MM.1S (cell line): ENCODE data around the gene GASK1A.

ENCODE experiments used
- DNase-seq: peaks from one replicate; pipeline ENCODE4 v3.0.0-alpha.2; 2015
- H2AFZ ChIP-seq: fragments of 300-600 bp; sonication (generic); 2 replicates; pipeline ENCODE4 v1.6.0; 2016; ENCODE audit warnings: antibody characterized with exemption, low read length
- H3F3A ChIP-seq: fragments of 300-600 bp; sonication (generic); 2 replicates; pipeline ENCODE4 v1.6.1; 2016; ENCODE audit warnings: mild to moderate bottlenecking, antibody characterized with exemption, low read length, moderate library complexity, mixed read lengths; ENCODE audit not compliant: insufficient read depth
- H3K27ac ChIP-seq: fragments of 300-600 bp; sonication (generic); 2 replicates; pipeline ENCODE4 v1.5.1; 2016; ENCODE audit warnings: mild to moderate bottlenecking, low read length
- H3K27me3 ChIP-seq: fragments of 300-600 bp; sonication (generic); replicated peaks from 2 replicates; pipeline ENCODE4 v1.6.0; 2016; ENCODE audit warnings: low read length; ENCODE audit not compliant: insufficient read depth
- H3K36me3 ChIP-seq: fragments of 300-600 bp; sonication (generic); replicated peaks from 2 replicates; pipeline ENCODE4 v1.6.1; 2016; ENCODE audit warnings: mild to moderate bottlenecking, low read length, mixed read lengths; ENCODE audit not compliant: insufficient read depth
- H3K4me1 ChIP-seq: fragments of 300-600 bp; sonication (generic); 2 replicates; pipeline ENCODE4 v1.6.1; 2016; ENCODE audit warnings: low read length, mixed read lengths
- H3K4me2 ChIP-seq: fragments of 300-600 bp; sonication (generic); 2 replicates; pipeline ENCODE4 v1.6.0; 2016; ENCODE audit warnings: low read depth, low read length
- H3K4me3 ChIP-seq: fragments of 300-600 bp; sonication (generic); 2 replicates; pipeline ENCODE4 v1.5.1; 2016; ENCODE audit warnings: low read length, mixed read lengths
- H3K79me2 ChIP-seq: fragments of 300-600 bp; sonication (generic); 2 replicates; pipeline ENCODE4 v1.6.1; 2016; ENCODE audit warnings: mixed run types, low read length, mixed read lengths
- H3K9ac ChIP-seq: fragments of 300-600 bp; sonication (generic); 2 replicates; pipeline ENCODE4 v1.6.1; 2016; ENCODE audit warnings: low read length, mixed read lengths
- H3K9me2 ChIP-seq: fragments of 300-600 bp; sonication (generic); replicated peaks from 2 replicates; pipeline ENCODE4 v1.6.1; 2016; ENCODE audit warnings: mild to moderate bottlenecking, low read length, mixed read lengths; ENCODE audit not compliant: insufficient read depth
- H3K9me3 ChIP-seq: fragments of 300-600 bp; sonication (generic); replicated peaks from 2 replicates; pipeline ENCODE4 v1.6.1; 2016; ENCODE audit warnings: mild to moderate bottlenecking, low read length, mixed read lengths; ENCODE audit not compliant: insufficient read depth
- H4K20me1 ChIP-seq: fragments of 300-600 bp; sonication (generic); 2 replicates; pipeline ENCODE4 v1.6.1; 2016; ENCODE audit warnings: mild to moderate bottlenecking, low read length, moderate library complexity, mixed read lengths; ENCODE audit not compliant: insufficient read depth
- EZH2 ChIP-seq: fragments of 300-600 bp; sonication (generic); optimal IDR thresholded peaks from 2 replicates; pipeline ENCODE3; 2017; ENCODE audit warnings: low read depth, mild to moderate bottlenecking, antibody characterized with exemption, low read length, mixed read lengths
- EZH2phosphoT487 ChIP-seq: fragments of 300-600 bp; sonication (generic); IDR thresholded peaks from 2 replicates; pipeline ENCODE4 v1.6.1; 2018; ENCODE audit warnings: antibody characterized with exemption, low read length
- TF ChIP-seq, protein P1 (sequence below): fragments of 300-600 bp; sonication (generic); IDR thresholded peaks from 2 replicates; pipeline ENCODE4 v1.5.1; 2016; ENCODE audit warnings: antibody characterized with exemption, low read length, mixed read lengths

The GASK1A gene

DNA sequence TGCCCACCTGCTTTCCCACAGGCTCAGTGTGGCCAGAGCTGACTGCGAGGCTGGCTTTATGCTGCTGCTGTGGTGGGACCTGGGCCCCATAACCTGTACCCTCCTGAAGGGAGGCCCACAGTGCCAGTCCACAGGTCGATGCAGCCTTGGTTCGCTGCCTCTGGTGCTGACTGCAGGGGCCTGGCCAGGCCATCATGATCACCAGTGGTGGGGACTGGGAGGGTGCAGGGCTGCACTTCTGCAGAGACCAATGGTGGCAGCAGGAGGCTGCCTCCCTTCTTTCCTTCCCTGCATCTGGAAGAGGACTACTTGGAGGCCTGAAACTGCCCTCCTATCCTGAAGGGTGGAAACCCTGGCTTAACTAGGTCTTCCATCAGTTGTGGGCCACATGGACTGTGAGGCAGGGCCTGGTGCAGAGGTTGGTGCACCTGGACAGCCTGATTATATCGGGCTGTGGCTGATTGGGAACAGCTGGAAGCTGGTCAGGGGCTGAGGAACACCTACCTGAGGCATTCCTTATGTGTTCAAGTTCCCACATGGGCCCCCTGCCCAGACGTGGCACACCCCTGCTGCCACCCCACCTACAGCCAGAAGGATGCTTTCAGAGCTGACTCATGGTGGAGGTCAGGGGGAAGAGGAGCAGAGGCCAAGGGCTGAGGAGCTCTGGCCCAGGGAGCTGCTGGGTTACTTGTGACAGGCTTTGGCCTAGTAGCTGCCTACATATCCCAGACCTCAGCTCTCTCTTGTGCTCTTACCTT lies 97.0 kb downstream of the GASK1A start:
- Histone ChIP-seq H3K36me3 (no peaks in the 10 kb centered on the region), H4K20me1 (no peaks in the 10 kb centered on the region), H3K4me3 (no peak overlapping the region), H3K4me1 (no peaks in the 10 kb centered on the region), H3K4me2 (no peak overlapping the region), H3K9me2 (no peaks in the 10 kb centered on the region), H3K27me3 (no peaks in the 10 kb centered on the region), H3K9ac (no peak overlapping the region), H3F3A (no peaks in the 10 kb centered on the region), H2AFZ (no peak overlapping the region), H3K27ac (no peak overlapping the region), H3K79me2 (no peaks in the 10 kb centered on the region), H3K9me3 (no peaks in the 10 kb centered on the region)
- TF ChIP-seq, protein P1, sequence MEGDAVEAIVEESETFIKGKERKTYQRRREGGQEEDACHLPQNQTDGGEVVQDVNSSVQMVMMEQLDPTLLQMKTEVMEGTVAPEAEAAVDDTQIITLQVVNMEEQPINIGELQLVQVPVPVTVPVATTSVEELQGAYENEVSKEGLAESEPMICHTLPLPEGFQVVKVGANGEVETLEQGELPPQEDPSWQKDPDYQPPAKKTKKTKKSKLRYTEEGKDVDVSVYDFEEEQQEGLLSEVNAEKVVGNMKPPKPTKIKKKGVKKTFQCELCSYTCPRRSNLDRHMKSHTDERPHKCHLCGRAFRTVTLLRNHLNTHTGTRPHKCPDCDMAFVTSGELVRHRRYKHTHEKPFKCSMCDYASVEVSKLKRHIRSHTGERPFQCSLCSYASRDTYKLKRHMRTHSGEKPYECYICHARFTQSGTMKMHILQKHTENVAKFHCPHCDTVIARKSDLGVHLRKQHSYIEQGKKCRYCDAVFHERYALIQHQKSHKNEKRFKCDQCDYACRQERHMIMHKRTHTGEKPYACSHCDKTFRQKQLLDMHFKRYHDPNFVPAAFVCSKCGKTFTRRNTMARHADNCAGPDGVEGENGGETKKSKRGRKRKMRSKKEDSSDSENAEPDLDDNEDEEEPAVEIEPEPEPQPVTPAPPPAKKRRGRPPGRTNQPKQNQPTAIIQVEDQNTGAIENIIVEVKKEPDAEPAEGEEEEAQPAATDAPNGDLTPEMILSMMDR, result no peak
- no peak for TF ChIP-seq EZH2phosphoT487
- no peak for TF ChIP-seq EZH2
- no peak for DNase-seq

DNA sequence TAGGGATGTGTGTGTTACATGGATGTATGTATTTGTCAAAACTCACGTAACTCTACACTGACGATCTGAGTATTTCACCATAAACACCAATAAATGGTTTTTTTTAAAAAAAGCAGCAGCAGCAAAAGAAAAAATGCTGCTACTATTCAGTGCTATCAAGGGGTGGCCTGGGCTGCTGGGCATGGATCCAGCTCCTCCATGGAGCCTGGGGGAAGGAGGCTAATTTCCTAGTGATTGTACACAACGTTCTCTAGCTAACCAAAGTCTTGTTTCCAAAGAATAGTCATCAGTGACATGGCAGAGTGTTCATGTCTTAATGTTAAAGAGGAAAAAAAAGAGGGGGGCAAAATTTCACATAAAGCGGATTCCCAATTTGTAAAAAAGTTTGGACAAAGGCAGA lies 97.7 kb downstream of the GASK1A start:
- Histone ChIP-seq H3K27ac (no peak overlapping the region), H3K27me3 (no peaks in the 10 kb centered on the region), H4K20me1 (no peaks in the 10 kb centered on the region), H2AFZ (no peak overlapping the region), H3K79me2 (no peaks in the 10 kb centered on the region), H3K4me2 (no peak overlapping the region), H3K9me2 (no peaks in the 10 kb centered on the region), H3K4me3 (no peak overlapping the region), H3K36me3 (no peaks in the 10 kb centered on the region), H3K9ac (no peak overlapping the region), H3K4me1 (no peaks in the 10 kb centered on the region), H3K9me3 (no peaks in the 10 kb centered on the region), H3F3A (no peaks in the 10 kb centered on the region)
- TF ChIP-seq EZH2phosphoT487 (no peak), EZH2 (no peak)
- TF ChIP-seq, protein P1, result no peak
- no peak for DNase-seq

DNA sequence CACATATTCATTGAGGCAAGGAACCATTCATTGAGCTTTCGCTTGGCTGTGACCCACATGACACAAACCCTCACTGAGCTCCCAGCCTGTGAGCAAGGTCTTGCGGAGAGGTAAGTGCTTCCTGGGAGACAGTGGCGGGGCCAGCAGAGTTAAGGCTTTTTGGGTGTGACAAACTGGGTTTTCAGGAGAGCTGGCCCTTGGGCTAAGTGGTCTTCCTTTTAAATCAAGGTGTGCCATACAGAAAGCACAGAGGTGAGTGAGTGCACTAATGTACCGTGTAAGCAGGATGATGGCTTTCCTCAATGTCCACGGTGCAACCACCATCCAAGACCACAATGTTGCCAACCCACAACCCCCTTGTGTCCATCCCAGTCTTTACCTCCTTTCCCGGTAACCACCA lies 98.2 kb downstream of the GASK1A start:
- no peaks in the 10 kb centered on the region for H3K79me2 ChIP-seq
- no peak overlapping the region for H3K27ac ChIP-seq
- DNase-seq, result no peak
- no peak overlapping the region for H3K4me2 ChIP-seq
- H3K9me2 ChIP-seq, result no peaks in the 10 kb centered on the region
- H3K9me3 ChIP-seq, result no peaks in the 10 kb centered on the region
- H3K36me3 ChIP-seq, result no peaks in the 10 kb centered on the region
- no peaks in the 10 kb centered on the region for H3K27me3 ChIP-seq
- H3K4me1 ChIP-seq, result no peaks in the 10 kb centered on the region
- H3F3A ChIP-seq, result no peaks in the 10 kb centered on the region
- TF ChIP-seq EZH2phosphoT487 (no peak), EZH2 (no peak)
- TF ChIP-seq, protein P1, result no peak
- H4K20me1 ChIP-seq, result no peaks in the 10 kb centered on the region
- H3K9ac ChIP-seq, result no peak overlapping the region
- H2AFZ ChIP-seq, result no peak overlapping the region
- H3K4me3 ChIP-seq, result no peak overlapping the region
